ENCODE measurements around the gene AAK1. TPM values are rescaled to one million over a fixed set of nuclear protein-coding genes. Genes with fewer than 3 reads are reported as not detected.
"Not testable (repeated sequence)": the region's sequence is repeated elsewhere in the genome, so short reads cannot be mapped to it uniquely, and the experiment has no call there.

Gene AAK1
- polyA plus RNA-seq, 3 donors, result 7.9 to 14.6 (median 13.3) TPM

- 73 to 84% (median 73%) methylated on average over 4 of the region's 4 CpGs for WGBS, 3 donors
- no peak overlapping the region for H3K27ac ChIP-seq (ENCODE audit: low read depth, low read length)
These were observed 9.2 kb downstream of the AAK1 start for GRCh38 chr2:69634196-69634821.

- H3K27ac ChIP-seq (ENCODE audit: low read depth, low read length), result no peak overlapping the region
These were observed 12.1 kb downstream of the AAK1 start for GRCh38 chr2:69631402-69631801.

DNA sequence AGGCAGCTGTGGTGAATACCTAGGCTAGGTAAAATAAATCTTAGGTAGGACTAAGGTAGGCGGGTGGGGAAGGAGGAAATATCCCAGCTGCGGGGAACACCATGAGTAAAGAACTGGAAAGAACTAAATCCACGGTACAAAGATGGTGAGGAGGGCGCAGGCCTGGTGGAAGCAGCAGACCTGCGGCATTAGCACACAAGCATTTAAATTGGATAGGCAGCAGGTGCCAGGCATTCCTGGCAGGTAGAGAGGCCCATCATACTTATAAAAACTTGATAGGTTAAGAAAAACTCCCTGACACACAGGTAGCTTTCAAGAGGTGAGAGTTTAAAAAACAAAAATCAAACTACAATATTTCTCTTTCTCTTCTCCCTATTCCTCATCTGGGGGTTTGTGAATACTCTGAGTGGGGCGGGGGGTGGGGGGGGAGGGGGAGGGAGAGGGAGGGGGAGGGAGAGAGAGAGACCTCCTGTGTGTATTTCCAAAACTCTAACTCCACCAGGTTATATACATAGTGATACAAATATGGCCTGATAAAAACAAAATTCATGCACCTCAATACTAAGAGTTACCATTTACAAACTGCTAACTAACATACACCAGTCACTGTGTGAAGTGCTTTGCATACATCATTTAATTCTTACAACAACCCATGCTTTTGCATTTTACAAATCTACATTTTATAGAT is 13.5 kb downstream of the AAK1 start:
- 90 to 95% (median 93%) methylated on average over 5 to 6 of the region's 6 CpGs for WGBS, 3 donors
- no peak overlapping the region for H3K27ac ChIP-seq (ENCODE audit: low read depth, low read length)

DNA sequence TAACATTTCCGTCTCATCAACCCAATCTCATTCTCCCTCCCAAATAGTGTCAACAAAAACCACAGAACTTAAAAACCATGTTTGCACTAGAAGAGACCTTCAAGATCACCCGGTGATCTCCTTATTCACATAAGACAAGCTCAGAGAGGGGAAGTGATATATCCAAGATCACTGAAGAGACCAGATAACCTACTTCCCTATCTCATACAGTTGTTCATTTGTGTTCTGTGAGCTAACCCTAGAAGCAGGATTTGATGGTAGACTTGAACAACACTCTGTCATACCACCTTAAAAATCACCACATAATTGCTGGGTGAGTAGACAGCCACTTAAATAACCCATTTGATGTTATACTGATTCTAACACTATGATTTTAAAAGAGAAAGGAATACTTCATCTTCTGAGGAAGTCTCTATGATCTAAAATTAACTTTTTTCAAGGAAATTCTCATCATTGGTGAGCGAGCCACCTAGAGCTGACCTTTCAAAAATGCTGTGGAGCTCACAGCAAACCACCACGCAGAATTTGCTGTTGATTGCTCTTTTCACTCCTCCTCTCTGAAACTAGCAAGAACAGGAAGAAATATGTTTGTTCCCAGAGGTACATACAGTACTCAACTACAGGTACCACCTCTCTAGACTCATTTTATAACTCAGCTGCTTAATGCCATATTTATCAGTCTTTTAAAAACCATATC is 15.1 kb downstream of the AAK1 start:
- 58 to 72% (median 63%) methylated on average over 4 of the region's 4 CpGs for WGBS, 3 donors
- H3K27ac ChIP-seq (ENCODE audit: low read depth, low read length), result no peak overlapping the region

DNA sequence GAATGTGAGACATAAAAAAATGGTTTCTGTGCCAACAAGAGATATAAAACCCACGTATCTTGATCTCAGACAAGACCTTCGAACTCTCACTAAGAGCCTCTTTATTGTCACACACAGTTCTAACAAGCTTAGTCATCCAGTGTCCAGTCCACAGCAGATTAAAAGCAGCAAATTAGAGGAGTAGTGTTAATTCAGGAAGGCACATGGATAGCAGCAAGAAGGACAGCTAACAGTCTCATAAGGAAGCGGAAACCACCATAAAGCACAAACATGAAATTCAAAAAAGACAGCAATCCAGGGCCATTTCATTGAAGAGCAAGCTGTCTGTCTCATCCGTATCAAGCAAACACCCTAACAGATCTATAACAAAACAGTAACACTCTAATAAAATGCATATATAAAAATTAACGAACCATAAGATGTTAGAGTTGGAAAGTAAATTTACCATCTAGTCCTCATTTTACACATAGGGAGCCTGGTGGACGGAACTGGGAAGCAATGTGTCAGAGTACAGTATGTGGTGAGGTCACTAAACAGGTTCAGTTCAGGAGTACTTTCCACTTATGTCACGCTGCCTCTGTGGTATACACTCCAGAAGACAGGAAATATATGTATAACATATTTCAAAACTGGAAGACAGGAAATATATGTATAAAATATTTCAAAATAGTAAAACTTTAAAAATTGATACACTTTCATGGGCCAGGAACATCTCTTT is 18.3 kb downstream of the AAK1 start:
- WGBS, 3 donors, result 70 to 75% (median 74%) methylated on average over 7 of the region's 7 CpGs
- no peak overlapping the region for H3K27ac ChIP-seq (ENCODE audit: low read depth, low read length)

GRCh38 chr2:69624611-69625010 is 18.9 kb downstream of the AAK1 start:
- 63 to 97% (median 77%) methylated on average over 1 of the region's 1 CpG for WGBS, 3 donors
- no peak overlapping the region for H3K27ac ChIP-seq (ENCODE audit: low read depth, low read length)

DNA sequence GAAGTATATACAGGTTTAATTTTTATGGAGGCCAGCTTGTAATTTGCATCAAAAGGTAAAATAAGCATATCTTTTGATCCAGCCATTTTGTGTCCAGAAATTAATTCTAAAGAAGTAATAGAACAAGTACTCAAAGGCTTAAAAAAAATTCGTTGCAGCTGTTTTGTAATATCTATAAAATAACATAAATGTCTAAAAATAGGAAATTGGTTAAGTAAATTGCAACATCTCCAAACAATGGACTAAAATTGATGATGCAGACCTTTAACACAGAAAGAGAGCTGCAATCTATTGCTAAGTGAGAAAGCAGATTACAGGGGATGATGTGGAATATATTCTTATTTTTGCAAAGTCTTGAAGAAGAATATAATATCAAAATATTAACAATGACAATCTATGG is 19.4 kb downstream of the AAK1 start:
- 30 to 65% (median 33%) methylated on average over 1 of the region's 1 CpG for WGBS, 3 donors
- H3K27ac ChIP-seq (ENCODE audit: low read depth, low read length), result no peak overlapping the region

- H3K27ac ChIP-seq (ENCODE audit: low read depth, low read length), result no peak overlapping the region
- 90 to 91% (median 91%) methylated on average over 7 of the region's 7 CpGs for WGBS, 3 donors
These were observed 20.3 kb downstream of the AAK1 start for GRCh38 chr2:69623236-69623635.

- H3K27ac ChIP-seq (ENCODE audit: low read depth, low read length), result not testable (repeated sequence)
These were observed 20.7 kb downstream of the AAK1 start for GRCh38 chr2:69622805-69623204.

DNA sequence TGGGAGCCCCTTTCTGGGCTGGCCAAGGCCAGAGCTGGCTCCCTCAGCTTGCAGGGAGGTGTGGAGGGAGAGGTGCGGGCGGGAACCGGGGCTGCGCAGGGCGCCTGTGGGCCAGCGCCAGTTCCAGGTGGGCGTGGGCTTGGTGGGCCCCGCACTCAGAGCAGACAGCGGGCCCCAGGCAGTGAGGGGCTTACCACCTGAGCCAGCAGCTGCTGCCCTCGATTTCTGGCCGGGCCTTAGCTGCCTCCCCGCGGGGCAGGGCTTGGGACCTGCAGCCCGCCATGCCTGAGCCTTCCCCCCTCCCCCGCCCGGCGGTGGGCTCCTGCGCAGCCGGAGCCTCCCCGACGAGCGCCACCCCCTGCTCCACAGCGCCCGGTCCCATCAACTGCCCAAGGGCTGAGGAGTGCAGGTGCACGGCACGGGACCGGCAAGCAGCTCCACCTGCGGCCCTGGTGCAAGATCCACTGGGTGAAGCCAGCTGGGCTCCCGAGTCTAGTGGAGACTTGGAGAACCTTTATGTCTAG is 21.5 kb downstream of the AAK1 start:
- WGBS, 3 donors, result 96 to 99% (median 98%) methylated on average over 25 to 29 of the region's 29 CpGs
- not testable (repeated sequence) for H3K27ac ChIP-seq (ENCODE audit: low read depth, low read length)

More at GRCh38 chr2:69622805-69623204, 20.7 kb downstream of the AAK1 start:
- WGBS, 3 donors, result 76 to 94% (median 86%) methylated on average over 8 to 10 of the region's 10 CpGs

DNA sequence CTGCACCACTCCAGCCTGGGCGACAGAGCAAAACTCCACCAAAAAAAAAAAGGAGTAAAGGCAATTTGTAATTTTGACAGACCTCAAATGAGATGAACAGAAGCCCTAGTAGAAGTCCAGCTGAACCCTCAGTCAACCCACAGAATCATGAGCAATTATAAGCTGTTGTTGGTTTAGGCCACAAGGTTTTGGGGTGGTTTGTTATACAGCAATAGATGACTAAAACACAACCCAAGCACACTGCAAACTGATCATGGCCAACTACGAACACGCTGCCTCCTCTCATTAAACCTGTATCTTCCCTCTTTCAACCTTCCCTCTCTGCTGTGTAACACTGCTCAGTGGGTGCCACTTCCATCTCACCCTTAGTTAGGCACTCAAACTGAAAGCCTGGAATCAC is 22.1 kb downstream of the AAK1 start:
- 92 to 97% (median 96%) methylated on average over 3 of the region's 3 CpGs for WGBS, 3 donors
- H3K27ac ChIP-seq (ENCODE audit: low read depth, low read length), result no peak overlapping the region

- 81 to 90% (median 89%) methylated on average over 7 of the region's 7 CpGs for WGBS, 3 donors
- no peak overlapping the region for H3K27ac ChIP-seq (ENCODE audit: low read depth, low read length)
These were observed 22.7 kb downstream of the AAK1 start for GRCh38 chr2:69620870-69621269.

- WGBS, 3 donors, result 35 to 67% (median 42%) methylated on average over 3 of the region's 3 CpGs
- H3K27ac ChIP-seq (ENCODE audit: low read depth, low read length), result no peak overlapping the region
These were observed 23.8 kb downstream of the AAK1 start for GRCh38 chr2:69619725-69620124.

DNA sequence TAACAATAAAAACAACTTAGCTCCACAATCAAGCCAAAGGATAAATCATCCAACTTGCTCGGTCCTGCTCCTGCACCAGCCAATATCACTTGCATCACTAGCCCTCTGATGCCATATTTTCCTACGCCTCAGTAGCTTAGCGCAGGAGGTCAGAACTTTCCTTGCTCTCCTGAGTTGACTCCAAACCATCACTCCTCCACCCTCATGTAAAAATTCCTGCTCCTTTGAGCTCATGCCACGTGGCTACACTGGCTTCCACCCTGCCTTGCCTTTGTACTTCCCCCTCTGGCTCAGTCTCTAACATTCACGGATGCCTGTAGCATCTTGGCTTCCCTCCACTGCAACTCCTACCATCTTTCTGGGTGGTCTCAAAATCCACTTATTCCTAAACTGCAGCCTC is 25.2 kb downstream of the AAK1 start:
- 45 to 67% (median 50%) methylated on average over 5 of the region's 5 CpGs for WGBS, 3 donors
- no peak overlapping the region for H3K27ac ChIP-seq (ENCODE audit: low read depth, low read length)

GRCh38 chr2:69617744-69618143 is 25.8 kb downstream of the AAK1 start:
- H3K27ac ChIP-seq (ENCODE audit: low read depth, low read length), result no peak overlapping the region

GRCh38 chr2:69616755-69617154 is 26.8 kb downstream of the AAK1 start:
- WGBS, 3 donors, result 29 to 60% (median 45%) methylated on average over 1 of the region's 1 CpG
- H3K27ac ChIP-seq (ENCODE audit: low read depth, low read length), result no peak overlapping the region

More at GRCh38 chr2:69617744-69618143, 25.8 kb downstream of the AAK1 start:
- 67 to 76% (median 72%) methylated on average over 1 of the region's 1 CpG for WGBS, 3 donors

DNA sequence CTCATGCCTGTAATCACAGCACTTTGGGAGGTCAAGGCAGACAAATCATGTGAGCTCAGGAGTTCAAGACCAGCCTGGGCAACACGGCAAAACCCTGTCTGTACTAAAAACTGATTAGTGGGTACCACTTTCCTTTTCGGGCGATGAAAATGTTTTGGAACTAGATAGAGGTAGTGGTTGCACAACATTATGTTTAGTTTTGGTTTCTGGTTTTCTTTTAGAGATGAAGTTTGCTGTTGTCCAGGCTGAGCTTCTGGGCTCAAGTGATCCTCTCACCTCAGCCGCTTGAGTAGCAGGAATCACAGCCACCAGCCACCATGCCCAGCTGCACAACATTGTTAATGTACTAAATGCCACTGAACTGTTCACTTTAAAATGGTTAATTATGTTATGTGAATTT is 27.6 kb downstream of the AAK1 start:
- WGBS, 3 donors, result 65 to 90% (median 72%) methylated on average over 4 of the region's 4 CpGs
- no peak overlapping the region for H3K27ac ChIP-seq (ENCODE audit: low read depth, low read length)

- 80 to 92% (median 90%) methylated on average over 7 of the region's 7 CpGs for WGBS, 3 donors
These were observed 28.4 kb downstream of the AAK1 start for GRCh38 chr2:69615078-69615625.

DNA sequence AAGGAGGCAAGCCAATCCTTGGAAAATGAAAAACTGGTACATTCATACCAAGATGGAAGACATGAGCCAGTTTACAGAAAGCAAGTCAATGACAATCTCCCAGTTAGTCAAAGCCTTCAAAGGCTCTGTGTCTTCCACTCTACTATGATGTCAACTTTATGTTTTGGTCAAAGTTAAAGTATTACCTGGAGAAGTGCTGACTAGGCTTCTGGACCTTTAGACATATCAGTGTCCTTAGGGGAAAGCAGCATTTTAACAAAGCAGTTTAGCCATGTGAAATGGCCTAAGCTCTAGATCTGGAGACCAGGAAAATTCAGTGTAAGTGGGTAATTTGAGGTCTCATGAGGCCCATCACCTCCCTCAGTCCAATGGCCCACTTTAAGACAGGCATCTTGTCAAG is 30.8 kb downstream of the AAK1 start:
- no peak overlapping the region for H3K27ac ChIP-seq (ENCODE audit: low read depth, low read length)

More at GRCh38 chr2:69615078-69615625, 28.4 kb downstream of the AAK1 start:
- no peak overlapping the region for H3K27ac ChIP-seq (ENCODE audit: low read depth, low read length)
